Vagina (tissue), 2 donors: ENCODE data around the gene TXNRD1.
A peak's percentile ranks its signal among the peaks of the same experiment; 100 is the strongest.

Experiments used
- CTCF ChIP-seq, 3 experiments: fragments of 450-650 bp in 2 of 3; fragments of 200-600 bp in 1 of 3; sonication (generic) in 1 of 3; IDR thresholded peaks; one replicate each; pipeline ENCODE4 v1.5.1; 2017 to 2019; ENCODE audit warnings: antibody characterized with exemption in 3 of 3, mild to moderate bottlenecking in 2 of 3, moderate library complexity in 2 of 3
- POLR2A ChIP-seq, 2 donors: fragments of 450-650 bp; IDR thresholded peaks; one replicate each; pipeline ENCODE4 v1.6.1; 2017; ENCODE audit warnings: antibody characterized with exemption in 2 of 2, mild to moderate bottlenecking in 2 of 2, moderate library complexity in 2 of 2
- POLR2AphosphoS5 ChIP-seq, 2 donors: sonication (generic); formaldehyde crosslinking; IDR thresholded peaks; one replicate each; pipeline ENCODE4 v1.9.0; 2017; ENCODE audit warnings: antibody characterized with exemption in 2 of 2, mild to moderate bottlenecking in 2 of 2, low read depth in 1 of 2; ENCODE audit not compliant: insufficient read depth in 1 of 2

GRCh38 chr12:104177663-104178501 is 37.7 kb upstream of the TXNRD1 start:
- TF ChIP-seq POLR2A (IDR thresholded peaks at IDR 0.05), result no peak
- TF ChIP-seq CTCF (IDR thresholded peaks at IDR 0.05), result no peak
- peak; percentile 90 to 97 for TF ChIP-seq POLR2AphosphoS5 (IDR thresholded peaks at IDR 0.05; ENCODE audit: insufficient read depth in 1 of 2, low read depth in 1 of 2)
